ENCODE data around the gene ARMH1.

DNA sequence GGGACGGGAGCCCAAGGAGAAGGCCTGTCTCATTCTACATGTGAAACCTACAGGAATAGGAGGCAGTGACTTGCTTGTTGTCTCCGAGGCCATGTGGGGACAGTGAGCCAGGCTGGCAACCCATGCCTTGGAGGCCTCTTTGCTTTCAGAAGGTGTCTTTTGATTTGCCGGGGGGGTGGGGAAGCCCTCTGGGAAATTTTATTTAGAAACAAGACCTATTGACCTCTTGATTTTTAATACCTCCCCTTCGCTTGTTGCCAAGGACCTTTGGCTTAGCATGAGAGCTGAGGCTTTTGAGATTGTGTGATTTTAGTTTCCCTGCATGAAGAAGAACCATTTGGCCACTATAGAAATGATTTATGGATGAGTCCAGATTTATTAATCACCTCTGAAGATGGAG lies 4.1 kb downstream of the ARMH1 start:
- TF ChIP-seq, protein P1, sequence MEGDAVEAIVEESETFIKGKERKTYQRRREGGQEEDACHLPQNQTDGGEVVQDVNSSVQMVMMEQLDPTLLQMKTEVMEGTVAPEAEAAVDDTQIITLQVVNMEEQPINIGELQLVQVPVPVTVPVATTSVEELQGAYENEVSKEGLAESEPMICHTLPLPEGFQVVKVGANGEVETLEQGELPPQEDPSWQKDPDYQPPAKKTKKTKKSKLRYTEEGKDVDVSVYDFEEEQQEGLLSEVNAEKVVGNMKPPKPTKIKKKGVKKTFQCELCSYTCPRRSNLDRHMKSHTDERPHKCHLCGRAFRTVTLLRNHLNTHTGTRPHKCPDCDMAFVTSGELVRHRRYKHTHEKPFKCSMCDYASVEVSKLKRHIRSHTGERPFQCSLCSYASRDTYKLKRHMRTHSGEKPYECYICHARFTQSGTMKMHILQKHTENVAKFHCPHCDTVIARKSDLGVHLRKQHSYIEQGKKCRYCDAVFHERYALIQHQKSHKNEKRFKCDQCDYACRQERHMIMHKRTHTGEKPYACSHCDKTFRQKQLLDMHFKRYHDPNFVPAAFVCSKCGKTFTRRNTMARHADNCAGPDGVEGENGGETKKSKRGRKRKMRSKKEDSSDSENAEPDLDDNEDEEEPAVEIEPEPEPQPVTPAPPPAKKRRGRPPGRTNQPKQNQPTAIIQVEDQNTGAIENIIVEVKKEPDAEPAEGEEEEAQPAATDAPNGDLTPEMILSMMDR (IDR thresholded peaks at IDR 0.05) = no peak
- no peak for TF ChIP-seq POLR2A (IDR thresholded peaks at IDR 0.05)

Measured in ovary (tissue), 3 donors.